Breast epithelium (tissue), 4 donors: ENCODE results near the gene TSHR. TPM values are rescaled to one million over a fixed set of nuclear protein-coding genes. Genes with fewer than 3 reads are reported as not detected.

Source experiments
- DNase-seq, 2 donors: peaks; one replicate each; pipeline ENCODE4 v3.0.0-alpha.2; 2019; ENCODE audit warnings: low spot score in 2 of 2
- H3K27ac ChIP-seq, 2 donors: fragments of 200-600 bp; sonication (generic) in 1 of 2; one replicate each; pipeline ENCODE4 v1.5.1; 2016 to 2019; ENCODE audit warnings: mild to moderate bottlenecking in 1 of 2
- H3K27me3 ChIP-seq, 2 donors: fragments of 200-600 bp; sonication (generic) in 1 of 2; one replicate each; pipeline versions ENCODE4 v1.5.1 to v1.6.0; 2017 to 2019; ENCODE audit warnings: control low read depth in 1 of 2, mild to moderate bottlenecking in 1 of 2
- H3K36me3 ChIP-seq: fragments of 200-600 bp; one replicate; pipeline ENCODE4 v1.5.1; 2019
- H3K4me1 ChIP-seq, 2 donors: fragments of 200-600 bp; sonication (generic); one replicate each; pipeline ENCODE4 v1.5.1; 2016 to 2019; ENCODE audit warnings: control low read depth in 1 of 2
- H3K4me3 ChIP-seq, 3 donors: fragments of 200-600 bp; sonication (generic); 1 replicate in 2 of 3; 2 replicates in 1 of 3; pipeline ENCODE4 v1.5.1; 2016 to 2019; ENCODE audit warnings: mild to moderate bottlenecking in 3 of 3, moderate library complexity in 2 of 3
- H3K9me3 ChIP-seq, 2 donors: fragments of 200-600 bp; sonication (generic) in 1 of 2; one replicate each; pipeline ENCODE4 v1.5.1; 2016 to 2019; ENCODE audit warnings: control low read depth in 1 of 2
- POLR2A ChIP-seq: fragments of 450-650 bp; IDR thresholded peaks from one replicate; pipeline ENCODE4 v1.6.1; 2016; ENCODE audit warnings: antibody characterized with exemption, mild to moderate bottlenecking, moderate library complexity
- POLR2AphosphoS5 ChIP-seq, 3 donors: sonication (generic); formaldehyde crosslinking; IDR thresholded peaks; one replicate each; pipeline ENCODE4 v1.6.1; 2017; ENCODE audit warnings: antibody characterized with exemption in 3 of 3
- intact Hi-C: fragments of 100-400 bp; cut with DNase I; formaldehyde crosslinking; loops from one replicate; pipeline ENCODE4 v1.15.1; 2023; ENCODE audit warnings: low total_unique reads
- total RNA-seq, 3 donors: library from RNA; depleted of rRNA; stranded (reverse); fragments of >200 nt; gene quantifications; one replicate each; pipeline ENCODE4 v1.1.0, GENCODE V29; 2016
- TF ChIP-seq, protein P1 (sequence below), 3 donors: fragments of 450-650 bp; IDR thresholded peaks; one replicate each; pipeline ENCODE4 v1.5.1; 2016 to 2017; ENCODE audit warnings: antibody characterized with exemption in 3 of 3, mild to moderate bottlenecking in 3 of 3, moderate library complexity in 3 of 3

The TSHR gene
- total RNA-seq, 3 donors from 2014 or later: 0.48 to 1.6 TPM; not detected in 1

DNA sequence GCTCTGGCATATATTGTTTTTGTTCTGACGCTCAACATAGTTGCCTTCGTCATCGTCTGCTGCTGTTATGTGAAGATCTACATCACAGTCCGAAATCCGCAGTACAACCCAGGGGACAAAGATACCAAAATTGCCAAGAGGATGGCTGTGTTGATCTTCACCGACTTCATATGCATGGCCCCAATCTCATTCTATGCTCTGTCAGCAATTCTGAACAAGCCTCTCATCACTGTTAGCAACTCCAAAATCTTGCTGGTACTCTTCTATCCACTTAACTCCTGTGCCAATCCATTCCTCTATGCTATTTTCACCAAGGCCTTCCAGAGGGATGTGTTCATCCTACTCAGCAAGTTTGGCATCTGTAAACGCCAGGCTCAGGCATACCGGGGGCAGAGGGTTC, 188.4 kb downstream of the TSHR start:
- Histone ChIP-seq H3K4me3 (no peak overlapping the region), H3K36me3 (no peaks in the 10 kb centered on the region), H3K9me3 (no peaks in the 10 kb centered on the region), H3K27ac (no peak overlapping the region), H3K27me3 (no peaks in the 10 kb centered on the region), H3K4me1 (no peaks in the 10 kb centered on the region)
- intact Hi-C loops: no loop called here
- TF ChIP-seq POLR2AphosphoS5 (IDR thresholded peaks at IDR 0.05): no peak
- TF ChIP-seq POLR2A: no peak
- TF ChIP-seq, protein P1, sequence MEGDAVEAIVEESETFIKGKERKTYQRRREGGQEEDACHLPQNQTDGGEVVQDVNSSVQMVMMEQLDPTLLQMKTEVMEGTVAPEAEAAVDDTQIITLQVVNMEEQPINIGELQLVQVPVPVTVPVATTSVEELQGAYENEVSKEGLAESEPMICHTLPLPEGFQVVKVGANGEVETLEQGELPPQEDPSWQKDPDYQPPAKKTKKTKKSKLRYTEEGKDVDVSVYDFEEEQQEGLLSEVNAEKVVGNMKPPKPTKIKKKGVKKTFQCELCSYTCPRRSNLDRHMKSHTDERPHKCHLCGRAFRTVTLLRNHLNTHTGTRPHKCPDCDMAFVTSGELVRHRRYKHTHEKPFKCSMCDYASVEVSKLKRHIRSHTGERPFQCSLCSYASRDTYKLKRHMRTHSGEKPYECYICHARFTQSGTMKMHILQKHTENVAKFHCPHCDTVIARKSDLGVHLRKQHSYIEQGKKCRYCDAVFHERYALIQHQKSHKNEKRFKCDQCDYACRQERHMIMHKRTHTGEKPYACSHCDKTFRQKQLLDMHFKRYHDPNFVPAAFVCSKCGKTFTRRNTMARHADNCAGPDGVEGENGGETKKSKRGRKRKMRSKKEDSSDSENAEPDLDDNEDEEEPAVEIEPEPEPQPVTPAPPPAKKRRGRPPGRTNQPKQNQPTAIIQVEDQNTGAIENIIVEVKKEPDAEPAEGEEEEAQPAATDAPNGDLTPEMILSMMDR (IDR thresholded peaks at IDR 0.05): no peak
- no peak for DNase-seq

DNA sequence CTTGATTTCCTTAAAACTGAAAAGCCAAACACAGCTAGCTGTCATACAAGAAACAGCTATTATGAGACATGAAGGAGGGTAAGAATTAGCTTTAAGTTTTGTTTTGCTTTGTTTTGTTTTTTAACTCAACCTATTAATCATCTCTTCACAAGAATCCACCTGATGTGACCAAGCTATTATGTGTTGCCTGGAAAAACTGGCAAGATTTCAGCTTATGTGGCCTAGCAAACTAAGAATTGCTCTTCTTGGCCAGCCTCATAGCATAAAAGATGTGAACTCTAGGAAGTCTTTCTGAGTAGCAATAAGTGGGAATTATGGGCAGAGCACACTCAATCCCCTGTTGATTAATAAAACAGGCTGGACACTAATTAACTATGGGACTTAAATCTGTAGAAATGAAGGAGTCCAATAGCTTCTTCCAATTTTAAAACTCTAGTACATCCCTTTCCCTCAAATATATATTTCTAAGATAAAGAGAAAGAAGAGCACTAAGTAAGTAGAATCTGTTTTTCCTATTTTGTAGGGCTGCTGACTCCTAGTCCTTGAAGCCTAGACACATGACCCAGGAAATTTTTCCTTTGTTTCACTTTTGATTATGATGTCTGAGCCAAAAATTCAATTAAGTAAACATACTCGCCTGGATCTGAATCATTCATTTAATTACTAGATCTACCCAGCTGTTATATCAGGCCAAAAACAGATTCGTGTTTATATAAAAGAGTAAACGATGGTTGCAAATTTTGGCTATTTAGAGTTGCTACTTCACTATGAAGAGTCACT, 189.6 kb downstream of the TSHR start:
- Histone ChIP-seq H3K27me3 (no peaks in the 10 kb centered on the region), H3K4me1 (no peaks in the 10 kb centered on the region), H3K27ac (peak overlapping the region in 1 of 2 donors; percentile 26), H3K4me3 (no peak overlapping the region), H3K9me3 (no peaks in the 10 kb centered on the region), H3K36me3 (no peaks in the 10 kb centered on the region)
- no peak for DNase-seq
- intact Hi-C loops: no loop called here
- TF ChIP-seq POLR2A: no peak
- no peak for TF ChIP-seq POLR2AphosphoS5 (IDR thresholded peaks at IDR 0.05)
- TF ChIP-seq, protein P1 (IDR thresholded peaks at IDR 0.05): no peak

DNA sequence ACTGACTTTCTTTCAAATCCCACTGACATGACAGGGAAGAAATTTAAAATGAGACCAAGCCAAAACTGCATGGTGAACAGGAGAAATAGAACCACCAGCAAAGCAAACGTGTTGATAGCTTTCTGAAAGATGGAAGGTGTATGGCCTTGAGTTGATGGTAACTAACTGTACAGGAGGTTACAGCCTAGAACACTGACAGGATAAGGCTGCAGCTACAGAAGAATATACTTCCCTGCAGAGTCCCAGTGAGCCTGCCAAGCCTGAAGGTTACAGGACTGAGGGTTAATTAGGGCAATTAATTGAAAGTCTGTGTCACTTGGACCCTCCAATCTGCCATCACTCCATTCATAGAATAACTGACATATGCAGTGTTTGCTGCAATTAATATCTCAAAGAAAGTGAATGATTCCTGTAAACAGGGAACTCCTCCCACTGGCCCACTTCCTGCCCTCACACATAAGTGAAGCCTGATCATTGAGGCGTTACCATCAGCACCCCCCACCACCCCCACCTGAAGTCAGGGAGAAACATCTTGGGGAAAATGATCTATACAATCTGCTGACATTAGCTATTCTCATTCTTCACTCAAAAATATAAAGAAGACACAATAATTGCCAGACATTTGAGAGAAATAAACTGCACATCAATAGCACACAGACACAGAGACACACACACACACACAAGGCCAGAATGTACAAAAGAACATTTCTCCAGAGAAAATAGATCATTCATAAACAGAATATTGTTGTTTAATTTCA, 191.9 kb downstream of the TSHR start:
- TF ChIP-seq, protein P1 (IDR thresholded peaks at IDR 0.05): no peak
- TF ChIP-seq POLR2AphosphoS5 (IDR thresholded peaks at IDR 0.05): no peak
- H3K36me3 ChIP-seq: no peaks in the 10 kb centered on the region

DNA sequence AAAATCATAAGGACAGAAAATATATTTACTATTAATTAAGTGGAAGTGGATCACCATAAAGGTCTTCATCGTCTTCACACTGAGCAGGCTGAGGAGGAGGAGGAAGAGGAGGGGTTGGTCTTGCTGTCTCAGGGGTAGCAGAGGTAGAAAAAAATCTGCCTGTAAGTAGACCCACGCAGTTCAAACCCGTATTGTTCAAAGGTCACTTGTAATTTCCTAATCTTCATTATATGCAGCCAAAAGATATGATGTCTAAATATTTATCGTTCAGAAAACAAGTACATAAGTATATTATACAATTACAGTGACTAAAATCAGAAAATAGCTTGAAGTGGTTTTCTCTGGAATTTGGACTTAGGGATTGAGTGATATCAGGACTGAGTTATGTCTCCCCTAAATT, 193.2 kb downstream of the TSHR start:
- Histone ChIP-seq H3K4me1 (no peaks in the 10 kb centered on the region), H3K27ac (no peak overlapping the region), H3K27me3 (no peaks in the 10 kb centered on the region), H3K9me3 (no peaks in the 10 kb centered on the region), H3K36me3 (no peaks in the 10 kb centered on the region), H3K4me3 (no peak overlapping the region)
- DNase-seq: no peak
- TF ChIP-seq, protein P1 (IDR thresholded peaks at IDR 0.05): no peak
- intact Hi-C loops: no loop called here

More for the DNA sequence above, 191.9 kb downstream of the TSHR start:
- H3K4me1 ChIP-seq: no peaks in the 10 kb centered on the region
- H3K27ac ChIP-seq: no peak overlapping the region
- no peaks in the 10 kb centered on the region for H3K27me3 ChIP-seq
- no peaks in the 10 kb centered on the region for H3K9me3 ChIP-seq
- DNase-seq: no peak
- no peak overlapping the region for H3K4me3 ChIP-seq
- intact Hi-C loops: no loop called here

DNA sequence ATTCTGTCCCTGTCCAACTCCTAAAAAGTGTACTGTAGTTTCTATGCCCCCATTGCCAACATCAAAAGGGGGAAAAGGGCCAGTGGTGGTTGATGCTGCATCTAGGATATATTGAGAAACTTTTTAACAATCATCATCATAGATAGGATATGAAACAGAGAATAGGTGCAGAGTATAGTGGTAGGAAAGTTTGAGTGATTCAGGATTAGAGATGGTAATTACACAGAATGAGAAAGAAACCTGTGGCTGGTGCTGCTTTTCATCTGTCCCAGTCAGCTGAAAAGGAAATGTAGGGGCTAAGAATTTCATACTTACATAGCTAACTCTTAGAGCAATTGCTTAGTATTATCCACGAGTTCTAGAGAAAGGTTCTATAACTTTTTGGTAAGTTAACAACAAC, 197.8 kb downstream of the TSHR start:
- H3K27me3 ChIP-seq: no peaks in the 10 kb centered on the region
- no peak for DNase-seq
- H3K27ac ChIP-seq: no peak overlapping the region
- no peak overlapping the region for H3K4me3 ChIP-seq
- intact Hi-C loops: no loop called here
- TF ChIP-seq POLR2A (no peak), POLR2AphosphoS5 (IDR thresholded peaks at IDR 0.05) (no peak)
- TF ChIP-seq, protein P1 (IDR thresholded peaks at IDR 0.05): no peak
- H3K4me1 ChIP-seq: no peaks in the 10 kb centered on the region
- no peaks in the 10 kb centered on the region for H3K9me3 ChIP-seq
- H3K36me3 ChIP-seq: no peaks in the 10 kb centered on the region
